GM12878 (cell line): ENCODE results near the gene MYDGF. TPM values are rescaled to one million over a fixed set of nuclear protein-coding genes. Genes with fewer than 3 reads are reported as not detected.
A peak's percentile ranks its signal among the peaks of the same experiment; 100 is the strongest.

ENCODE experiments used
- ATAC-seq: fragments of 200-7000 bp; cut with Tn5 transposase; 3 replicates; pipeline ENCODE4 v1.9.1; 2020; ENCODE audit warnings: mild to moderate bottlenecking, moderate library complexity
- BruUV-seq: library from RNA; stranded (reverse); fragments of 400-500 nt; replicated peaks from 2 replicates; lab custom pipeline; 2021; lab: Mats Ljungman, UMichigan
- CTCF ChIA-PET: fragments of 300-600 bp; sonication (Branson Sonifier 250); formaldehyde crosslinking; extraction: SDS; loops from one replicate; lab custom pipeline; 2021; ENCODE audit warnings: inconsistent platforms; lab: Yijun Ruan, JAX
- POLR2A ChIA-PET: fragments of 350-600 bp; formaldehyde crosslinking; extraction: SDS; loops from one replicate; lab custom pipeline; 2021; ENCODE audit warnings: inconsistent platforms; lab: Charles Lee
- RAD21 ChIA-PET: fragments of 300-600 bp; sonication (Branson Sonifier 250); formaldehyde crosslinking; loops from one replicate; lab custom pipeline; 2023; ENCODE audit warnings: antibody characterized with exemption; ENCODE audit not compliant: unreplicated experiment; lab: Charles Lee
- SMC1A ChIA-PET: fragments of 300-600 bp; sonication (Branson Sonifier 250); formaldehyde crosslinking; loops from one replicate; lab custom pipeline; 2023; ENCODE audit not compliant: unreplicated experiment, uncharacterized antibody; lab: Charles Lee
- DNase-seq: peaks from one replicate; pipeline ENCODE4 v3.0.0-alpha.2; 2011; ENCODE audit warnings: low read depth, low spot score
- FAIRE-seq: peaks from 3 replicates; lab custom pipeline; 2011; peaks lifted over from hg19 to GRCh38; lab: Jason Lieb, UNC
- H2AFZ ChIP-seq: 2 replicates; pipeline ENCODE4 v1.6.0; 2011; ENCODE audit warnings: low read depth, low read length, control low read depth; ENCODE audit not compliant: control insufficient read depth
- H3K27ac ChIP-seq: 2 replicates; pipeline ENCODE4 v1.5.1; 2011; ENCODE audit warnings: control low read depth; ENCODE audit not compliant: control insufficient read depth, insufficient read depth
- H3K27me3 ChIP-seq, 2 experiments: replicated peaks in 1 of 2; 2 replicates each; pipeline versions ENCODE4 v1.6.0 to v1.6.1; 2011; ENCODE audit warnings: low read length in 1 of 2; ENCODE audit not compliant: control insufficient read depth in 2 of 2, insufficient read depth in 2 of 2
- H3K36me3 ChIP-seq, 2 experiments: 2 replicates each; pipeline ENCODE4 v1.5.1; 2011; ENCODE audit warnings: low read length in 1 of 2; ENCODE audit not compliant: control insufficient read depth in 2 of 2, insufficient read depth in 2 of 2
- H3K4me1 ChIP-seq: 2 replicates; pipeline ENCODE4 v1.6.1; 2011; ENCODE audit warnings: mild to moderate bottlenecking, low read length, moderate library complexity, mixed read lengths; ENCODE audit not compliant: control insufficient read depth, insufficient read depth
- H3K4me2 ChIP-seq: 2 replicates; pipeline ENCODE4 v1.6.0; 2011; ENCODE audit warnings: control low read depth; ENCODE audit not compliant: control insufficient read depth, insufficient read depth
- H3K4me3 ChIP-seq: fragments of 200-600 bp; sonication (generic); 2 replicates; pipeline ENCODE4 v1.5.1; 2016
- H3K79me2 ChIP-seq: 2 replicates; pipeline ENCODE4 v1.6.0; 2011; ENCODE audit warnings: low read length; ENCODE audit not compliant: control insufficient read depth, insufficient read depth
- H3K9ac ChIP-seq: 2 replicates; pipeline ENCODE4 v1.8.0; 2011; ENCODE audit warnings: low read length, control low read depth, mixed read lengths; ENCODE audit not compliant: control insufficient read depth, insufficient read depth
- H3K9me3 ChIP-seq: replicated peaks from 3 replicates; pipeline ENCODE4 v1.5.1; 2011; ENCODE audit warnings: mild to moderate bottlenecking, low read length; ENCODE audit not compliant: control insufficient read depth, insufficient read depth
- H4K20me1 ChIP-seq: 2 replicates; pipeline ENCODE4 v1.6.0; 2011; ENCODE audit not compliant: control insufficient read depth, insufficient read depth
- POLR2A ChIP-seq: IDR thresholded peaks from 2 replicates; pipeline ENCODE4 v1.6.1; 2011; ENCODE audit warnings: low read depth, mild to moderate bottlenecking, low read length
- WGBS: methylation state at CpG from one replicate; pipeline ENCODE4 v1.1.6; 2016; ENCODE audit warnings: low lambda C conversion rate; ENCODE audit not compliant: insufficient replicate concordance, insufficient coverage; ENCODE audit errors: missing lambda C conversion rate; 5-methylcytosine and 5-hydroxymethylcytosine counted together
- in situ Hi-C: fragments of 300-500 bp; cut with MboI; formaldehyde crosslinking; loops from 9 replicates; pipeline ENCODE4 v1.14.3; 2018; ENCODE audit warnings: mixed read lengths
- intact Hi-C: fragments of 100-400 bp; cut with micrococcal nuclease; formaldehyde crosslinking; loops from one replicate; pipeline ENCODE4 v1.14.2; 2022; ENCODE audit not compliant: unreplicated experiment
- polyA plus RNA-seq, 11 experiments: library from polyadenylated mRNA; depleted of rRNA in 4 of 11; unstranded in 6 of 11; stranded (reverse) in 5 of 11; fragments of >200 nt; fragmentation: Nextera tagmentation in 4 of 11; fragmentation: Illumina TruSeq in 1 of 11; extraction: Ambion mirVana in 4 of 11; extraction: Trizol in 1 of 11; gene quantifications; 1 replicate in 1 of 11; 2 replicates in 10 of 11; pipeline versions ENCODE4 v1.2.1 to v1.2.3, GENCODE V29; 2011 to 2016; ENCODE audit warnings: inconsistent platforms in 2 of 11, missing spikeins in 2 of 11, low read depth in 1 of 11
- total RNA-seq, 4 experiments: library from RNA; depleted of rRNA in 3 of 4; stranded (reverse); fragments of >200 nt in 3 of 4; fragmentation: Illumina TruSeq in 1 of 4; extraction: Trizol in 1 of 4; gene quantifications; 2 replicates each; pipeline versions ENCODE4 v1.2.1 to v1.2.3, GENCODE V29; 2013 to 2021
- TF ChIP-seq, protein P1 (sequence below): fragments of 450-650 bp; IDR thresholded peaks from 2 replicates; pipeline ENCODE4 v1.6.1; 2017; ENCODE audit warnings: mild to moderate bottlenecking, moderate library complexity

MYDGF gene
- total and polyA plus RNA-seq, 10 of the 15 experiments (the other 5 are each of a cell fraction or from before 2014, with no cell fraction given), result 2.3 to 196 (median 57.5) TPM

DNA sequence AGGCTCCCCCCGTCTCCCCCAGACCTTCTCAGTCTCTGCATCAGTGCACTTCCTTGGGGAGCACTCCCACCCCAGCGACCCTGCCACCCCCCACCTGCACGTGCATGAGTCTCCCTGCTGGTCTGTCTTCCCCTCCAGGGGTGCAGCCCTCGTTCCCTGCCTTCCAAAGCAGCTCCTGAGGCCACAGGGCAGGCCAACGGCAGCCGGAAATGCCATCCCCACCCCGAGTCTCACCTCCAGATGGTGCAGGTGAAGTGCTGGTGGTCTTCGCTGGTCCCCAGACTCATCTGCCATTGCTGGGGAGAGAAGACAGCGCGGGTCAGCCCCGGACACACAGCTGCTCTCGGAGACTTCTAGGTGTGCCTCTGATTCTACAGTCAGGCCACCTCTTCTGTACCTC lies 5.5 kb downstream of the MYDGF start:
- FAIRE-seq, result no peak

More for the DNA sequence above, 5.5 kb downstream of the MYDGF start:
- no peaks in the 10 kb centered on the region for H3K4me1 ChIP-seq
- TF ChIP-seq POLR2A, result peak; percentile 30; the same call in 1 of the 2 replicates
- TF ChIP-seq, protein P1, sequence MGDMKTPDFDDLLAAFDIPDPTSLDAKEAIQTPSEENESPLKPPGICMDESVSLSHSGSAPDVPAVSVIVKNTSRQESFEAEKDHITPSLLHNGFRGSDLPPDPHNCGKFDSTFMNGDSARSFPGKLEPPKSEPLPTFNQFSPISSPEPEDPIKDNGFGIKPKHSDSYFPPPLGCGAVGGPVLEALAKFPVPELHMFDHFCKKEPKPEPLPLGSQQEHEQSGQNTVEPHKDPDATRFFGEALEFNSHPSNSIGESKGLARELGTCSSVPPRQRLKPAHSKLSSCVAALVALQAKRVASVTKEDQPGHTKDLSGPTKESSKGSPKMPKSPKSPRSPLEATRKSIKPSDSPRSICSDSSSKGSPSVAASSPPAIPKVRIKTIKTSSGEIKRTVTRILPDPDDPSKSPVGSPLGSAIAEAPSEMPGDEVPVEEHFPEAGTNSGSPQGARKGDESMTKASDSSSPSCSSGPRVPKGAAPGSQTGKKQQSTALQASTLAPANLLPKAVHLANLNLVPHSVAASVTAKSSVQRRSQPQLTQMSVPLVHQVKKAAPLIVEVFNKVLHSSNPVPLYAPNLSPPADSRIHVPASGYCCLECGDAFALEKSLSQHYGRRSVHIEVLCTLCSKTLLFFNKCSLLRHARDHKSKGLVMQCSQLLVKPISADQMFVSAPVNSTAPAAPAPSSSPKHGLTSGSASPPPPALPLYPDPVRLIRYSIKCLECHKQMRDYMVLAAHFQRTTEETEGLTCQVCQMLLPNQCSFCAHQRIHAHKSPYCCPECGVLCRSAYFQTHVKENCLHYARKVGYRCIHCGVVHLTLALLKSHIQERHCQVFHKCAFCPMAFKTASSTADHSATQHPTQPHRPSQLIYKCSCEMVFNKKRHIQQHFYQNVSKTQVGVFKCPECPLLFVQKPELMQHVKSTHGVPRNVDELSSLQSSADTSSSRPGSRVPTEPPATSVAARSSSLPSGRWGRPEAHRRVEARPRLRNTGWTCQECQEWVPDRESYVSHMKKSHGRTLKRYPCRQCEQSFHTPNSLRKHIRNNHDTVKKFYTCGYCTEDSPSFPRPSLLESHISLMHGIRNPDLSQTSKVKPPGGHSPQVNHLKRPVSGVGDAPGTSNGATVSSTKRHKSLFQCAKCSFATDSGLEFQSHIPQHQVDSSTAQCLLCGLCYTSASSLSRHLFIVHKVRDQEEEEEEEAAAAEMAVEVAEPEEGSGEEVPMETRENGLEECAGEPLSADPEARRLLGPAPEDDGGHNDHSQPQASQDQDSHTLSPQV, result no peak
- intact Hi-C loops, result no loop called here
- BruUV-seq, result no TSS peak
- ChIA-PET RAD21 (no interaction called here), SMC1A (no interaction called here), CTCF (interaction anchor here (0.5 kb wide), 1 partner anchor 206 kb away, joined by 5 read pairs; no protein-coding TSS in a partner anchor), POLR2A (no interaction called here)
- DNase-seq (no peak), ATAC-seq (no peak)
- peaks cover 14% of the 10 kb centered on the region for H3K79me2 ChIP-seq
- in situ Hi-C loops, result no loop called here
- H3K9ac ChIP-seq, result no peak overlapping the region
- no peak overlapping the region for H2AFZ ChIP-seq
- H3K36me3 ChIP-seq, result peaks cover 16 to 21% of the 10 kb centered on the region in 2 experiments; a peak in 3 of 4 replicates
- no peaks in the 10 kb centered on the region for H4K20me1 ChIP-seq
- H3K27ac ChIP-seq, result no peak overlapping the region
- H3K27me3 ChIP-seq, result no peaks in the 10 kb centered on the region
- WGBS, result 100% methylated on average over 9 of the region's 12 CpGs
- no peaks in the 10 kb centered on the region for H3K9me3 ChIP-seq
- H3K4me3 ChIP-seq, result no peak overlapping the region
- no peak overlapping the region for H3K4me2 ChIP-seq
